Stimulated activated CD4-positive, alpha-beta T cell treated with anti-CD3 and anti-CD28 coated beads, Interleukin-15, amount 100 ng/mL, for 48 hours (primary cell): ENCODE measurements around the gene MDK.

Source experiments
- DNase-seq, 2 donors: peaks; one replicate each; pipeline ENCODE4 v3.0.0-alpha.2; 2020; ENCODE audit warnings: low read depth in 2 of 2

Gene MDK, protein sequence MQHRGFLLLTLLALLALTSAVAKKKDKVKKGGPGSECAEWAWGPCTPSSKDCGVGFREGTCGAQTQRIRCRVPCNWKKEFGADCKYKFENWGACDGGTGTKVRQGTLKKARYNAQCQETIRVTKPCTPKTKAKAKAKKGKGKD

DNA sequence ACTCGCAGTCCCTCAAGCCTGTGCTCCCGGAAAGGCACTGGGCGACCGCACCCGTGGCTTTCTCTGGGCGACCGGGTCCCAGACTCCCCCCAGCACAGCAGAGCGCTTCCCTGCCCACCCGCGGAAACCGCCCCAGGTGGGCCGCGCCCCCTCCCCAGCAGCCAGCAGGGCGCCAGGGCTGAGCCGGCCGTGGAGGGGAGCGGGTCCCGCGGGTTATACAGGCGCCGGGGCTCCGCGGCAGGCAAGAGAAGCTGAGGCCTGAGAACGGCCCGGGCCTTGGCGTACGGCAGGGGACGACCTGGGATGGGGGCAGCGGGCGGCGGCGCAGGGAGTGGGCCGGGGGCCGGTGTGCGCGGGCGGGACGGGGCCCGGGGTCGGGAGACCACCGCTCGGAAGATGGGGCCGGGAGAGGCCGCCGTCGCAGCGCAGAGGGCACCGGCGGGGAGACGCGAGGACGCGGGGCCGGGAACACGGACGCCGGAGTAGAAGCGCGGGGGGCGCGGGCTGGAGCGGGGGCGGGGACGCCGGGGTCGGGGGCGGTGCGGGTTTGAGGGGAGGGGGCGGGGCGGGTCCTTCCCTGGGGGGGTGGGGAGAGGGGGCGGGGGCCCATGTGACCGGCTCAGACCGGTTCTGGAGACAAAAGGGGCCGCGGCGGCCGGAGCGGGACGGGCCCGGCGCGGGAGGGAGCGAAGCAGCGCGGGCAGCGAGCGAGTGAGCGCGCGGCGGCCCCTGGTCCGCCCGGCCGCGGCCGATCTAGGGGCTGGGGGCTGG, at the start of gene MDK:
Gene MDK (plus strand): TSS at position 622 of the 771 bp plus-strand sequence. CDS start 389 bp downstream, outside the sequence.
- no peak for DNase-seq

DNA sequence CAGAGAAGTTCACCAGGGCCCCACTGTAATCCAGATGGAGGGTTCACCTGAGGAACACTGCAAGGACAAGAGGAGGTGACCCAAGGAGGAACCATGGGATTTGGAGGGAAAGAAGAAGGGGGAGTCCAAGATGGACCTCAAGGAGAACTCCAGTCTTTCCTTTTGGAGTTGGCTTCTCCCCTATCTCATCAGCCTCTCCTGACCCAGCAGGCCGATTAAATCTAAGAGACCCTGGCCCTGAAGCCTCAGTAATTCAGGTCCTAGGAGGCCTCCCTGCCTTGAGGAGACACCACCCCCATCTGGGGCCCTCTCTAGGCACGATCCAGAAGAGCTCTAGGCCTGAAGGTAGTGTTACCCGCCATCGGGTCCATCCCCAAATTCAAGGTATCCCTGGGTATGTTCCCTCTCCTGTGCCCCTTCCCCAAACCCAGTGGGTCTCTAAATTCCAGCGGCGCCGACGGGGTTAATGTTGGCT, 49.3 kb upstream of the MDK start:
- DNase-seq = no peak

GRCh38 chr11:46332568-46333393, 48.7 kb upstream of the MDK start:
- DNase-seq = no peak

GRCh38 chr11:46333394-46333947, 48.0 kb upstream of the MDK start:
- no peak for DNase-seq

- DNase-seq = no peak
These were observed 47.3 kb upstream of the MDK start for GRCh38 chr11:46334211-46334610.

- DNase-seq = no peak
These were observed 46.2 kb upstream of the MDK start for GRCh38 chr11:46335271-46335670.

GRCh38 chr11:46335890-46336562, 45.4 kb upstream of the MDK start:
- no peak for DNase-seq

- DNase-seq = no peak
These were observed 44.8 kb upstream of the MDK start for GRCh38 chr11:46336563-46337180.

GRCh38 chr11:46337626-46338345, 43.7 kb upstream of the MDK start:
- no peak for DNase-seq

DNA sequence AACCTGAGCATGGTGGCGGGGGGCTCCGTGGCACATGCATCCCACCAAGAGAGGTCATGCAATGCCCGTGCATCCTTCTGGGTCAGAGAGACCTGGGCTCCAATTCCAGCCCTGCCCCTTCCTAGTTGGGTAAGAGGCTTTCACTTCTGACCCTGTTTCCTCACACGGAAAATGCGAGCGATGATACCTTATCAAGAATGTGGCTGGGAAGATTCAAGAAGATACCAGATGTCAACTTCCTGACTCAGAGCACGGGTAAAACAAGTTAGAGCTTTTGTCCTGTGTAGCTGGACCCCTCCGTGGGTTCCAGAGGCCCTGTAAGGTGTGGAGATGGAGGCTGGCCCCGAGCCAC, 42.9 kb upstream of the MDK start:
- no peak for DNase-seq

- no peak for DNase-seq
These were observed 42.3 kb upstream of the MDK start for GRCh38 chr11:46338988-46339666.

GRCh38 chr11:46339816-46340215, 41.7 kb upstream of the MDK start:
- DNase-seq = no peak

DNA sequence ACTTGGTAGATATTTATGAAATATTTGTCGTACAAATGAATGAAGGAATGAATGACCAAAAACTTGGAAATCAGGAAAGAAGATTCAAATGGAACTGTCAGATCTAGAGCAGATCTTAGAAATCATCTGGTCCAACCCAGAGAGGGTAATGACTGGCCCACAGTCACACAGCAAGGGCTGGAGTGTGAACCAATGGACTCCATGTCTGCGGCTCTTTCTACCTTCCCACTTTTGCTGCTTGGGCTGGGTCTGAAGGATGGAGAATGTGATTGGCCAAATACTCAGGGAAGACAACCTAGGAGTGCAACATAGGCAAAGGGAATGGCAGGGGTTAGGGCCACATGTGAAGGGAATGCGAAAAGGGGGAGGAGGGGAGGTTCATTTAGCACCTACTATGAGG, 40.0 kb upstream of the MDK start:
- DNase-seq = no peak

DNA sequence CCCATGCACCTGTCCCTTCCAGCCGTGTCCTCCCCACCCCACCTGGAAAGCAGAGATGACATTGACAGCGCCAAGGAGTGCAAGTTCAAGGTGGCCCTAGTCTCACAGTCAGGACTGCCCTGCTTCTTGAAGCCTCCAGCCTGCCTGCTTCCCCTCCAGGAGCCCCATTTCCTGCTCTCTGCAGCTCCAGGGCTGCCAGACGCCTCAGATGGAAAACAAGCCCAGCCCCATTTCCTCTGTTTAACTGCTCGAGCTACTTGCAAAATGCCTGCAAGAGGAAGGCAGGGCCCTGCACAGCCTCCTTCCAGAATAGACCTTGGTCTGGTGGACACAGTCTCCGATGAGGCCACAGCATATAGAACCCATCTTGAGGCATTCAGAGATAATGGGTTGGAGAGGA, 39.2 kb upstream of the MDK start:
- no peak for DNase-seq

- no peak for DNase-seq
These were observed 37.9 kb upstream of the MDK start for GRCh38 chr11:46343520-46343919.

GRCh38 chr11:46345131-46345597, 36.3 kb upstream of the MDK start:
- no peak for DNase-seq

- DNase-seq = no peak
These were observed 35.5 kb upstream of the MDK start for GRCh38 chr11:46345881-46346484.

DNA sequence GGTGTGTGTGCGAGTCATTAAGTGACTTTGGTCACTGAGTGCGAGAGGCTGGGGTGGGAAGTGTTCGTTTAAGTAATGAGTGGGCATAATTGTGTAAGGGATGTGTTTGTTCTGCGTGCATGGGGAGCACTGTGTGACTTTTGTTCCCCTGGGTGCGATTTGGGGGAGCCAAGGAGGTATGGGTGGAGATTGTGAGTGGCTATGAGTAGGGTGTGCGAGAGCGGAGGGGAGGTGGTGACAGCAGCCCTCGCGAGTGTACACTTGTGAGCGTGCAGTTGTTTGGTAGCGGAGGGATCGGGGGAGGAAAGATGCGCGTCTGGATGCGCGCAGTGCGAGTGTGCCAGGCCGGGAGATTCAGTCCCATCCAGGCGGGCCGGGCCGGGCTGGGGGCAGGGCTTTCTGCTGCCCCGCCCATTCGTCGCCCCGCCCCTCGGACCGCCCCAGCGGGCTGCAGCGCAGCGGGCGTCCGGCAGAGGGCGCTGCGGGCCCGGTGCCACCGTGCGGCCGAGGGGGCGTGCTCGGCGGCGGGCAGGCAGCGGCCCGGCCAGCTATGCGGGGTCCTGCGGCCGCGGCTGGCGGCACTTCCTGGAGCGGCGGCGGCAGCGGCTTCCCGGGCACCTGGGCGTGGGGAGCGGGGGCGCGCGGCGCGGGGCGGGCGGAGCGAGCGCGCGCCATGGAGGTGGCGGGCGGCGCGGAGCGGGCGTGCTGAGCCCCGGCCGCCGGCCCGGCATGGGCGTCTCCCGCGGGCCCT, 34.4 kb upstream of the MDK start, which contains the start of gene DGKZ:
Gene DGKZ (plus strand): TSS at position 578 of the 751 bp plus-strand sequence. CDS start 197 bp downstream, outside the sequence.
- peak; percentile 72 to 79 for DNase-seq
